Measurements from ENCODE around the gene UBE2E2.
"Not testable (repeated sequence)": the region's sequence is repeated elsewhere in the genome, so short reads cannot be mapped to it uniquely, and the experiment has no call there.

Gene UBE2E2

GRCh38 chr3:23594894-23595670 lies 392.0 kb downstream of the UBE2E2 start:
- no peak for DNase-seq

GRCh38 chr3:23595851-23596250 lies 392.7 kb downstream of the UBE2E2 start:
- no peak for DNase-seq

GRCh38 chr3:23600167-23600871 lies 397.2 kb downstream of the UBE2E2 start:
- no peak for DNase-seq

- no peak for DNase-seq
Observed at GRCh38 chr3:23601091-23601822, 398.1 kb downstream of the UBE2E2 start.

- DNase-seq, result no peak
Observed at GRCh38 chr3:23602971-23603370, 399.8 kb downstream of the UBE2E2 start.

GRCh38 chr3:23607184-23607847 lies 404.2 kb downstream of the UBE2E2 start:
- no peak for DNase-seq

GRCh38 chr3:23608650-23609049 lies 405.5 kb downstream of the UBE2E2 start:
- DNase-seq, result no peak

- no peak for DNase-seq
Observed at GRCh38 chr3:23611737-23612295, 408.7 kb downstream of the UBE2E2 start.

- no peak for DNase-seq
Observed at GRCh38 chr3:23612296-23612891, 409.3 kb downstream of the UBE2E2 start.

GRCh38 chr3:23615068-23615467 lies 411.9 kb downstream of the UBE2E2 start:
- no peak for DNase-seq

GRCh38 chr3:23618475-23618874 lies 415.3 kb downstream of the UBE2E2 start:
- DNase-seq, result not testable (repeated sequence)

GRCh38 chr3:23619705-23620637 lies 416.8 kb downstream of the UBE2E2 start:
- DNase-seq, result no peak

GRCh38 chr3:23620638-23621015 lies 417.5 kb downstream of the UBE2E2 start:
- DNase-seq, result no peak

- DNase-seq, result no peak
Observed at GRCh38 chr3:23623844-23624243, 420.7 kb downstream of the UBE2E2 start.

- no peak for DNase-seq
Observed at GRCh38 chr3:23624305-23624704, 421.2 kb downstream of the UBE2E2 start.

- DNase-seq, result no peak
Observed at GRCh38 chr3:23626442-23626841, 423.3 kb downstream of the UBE2E2 start.

GRCh38 chr3:23629181-23629894 lies 426.2 kb downstream of the UBE2E2 start:
- DNase-seq, result no peak

GRCh38 chr3:23633261-23633960 lies 430.3 kb downstream of the UBE2E2 start:
- no peak for DNase-seq

GRCh38 chr3:23637339-23637738 lies 434.2 kb downstream of the UBE2E2 start:
- DNase-seq, result no peak
